GM12878 (cell line): ENCODE data around the gene VIPAS39. TPM values are rescaled to one million over a fixed set of nuclear protein-coding genes. Genes with fewer than 3 reads are reported as not detected.
"Not testable (repeated sequence)": the region's sequence is repeated elsewhere in the genome, so short reads cannot be mapped to it uniquely, and the experiment has no call there.

Source experiments
- ATAC-seq: fragments of 200-7000 bp; cut with Tn5 transposase; 3 replicates; pipeline ENCODE4 v1.9.1; 2020; ENCODE audit warnings: mild to moderate bottlenecking, moderate library complexity
- BruUV-seq: library from RNA; stranded (reverse); fragments of 400-500 nt; replicated peaks from 2 replicates; lab custom pipeline; 2021; lab: Mats Ljungman, UMichigan
- CTCF ChIA-PET: fragments of 300-600 bp; sonication (Branson Sonifier 250); formaldehyde crosslinking; extraction: SDS; loops from one replicate; lab custom pipeline; 2021; ENCODE audit warnings: inconsistent platforms; lab: Yijun Ruan, JAX
- POLR2A ChIA-PET: fragments of 350-600 bp; formaldehyde crosslinking; extraction: SDS; loops from one replicate; lab custom pipeline; 2021; ENCODE audit warnings: inconsistent platforms; lab: Charles Lee
- RAD21 ChIA-PET: fragments of 300-600 bp; sonication (Branson Sonifier 250); formaldehyde crosslinking; loops from one replicate; lab custom pipeline; 2023; ENCODE audit warnings: antibody characterized with exemption; ENCODE audit not compliant: unreplicated experiment; lab: Charles Lee
- SMC1A ChIA-PET: fragments of 300-600 bp; sonication (Branson Sonifier 250); formaldehyde crosslinking; loops from one replicate; lab custom pipeline; 2023; ENCODE audit not compliant: unreplicated experiment, uncharacterized antibody; lab: Charles Lee
- DNase-seq: peaks from one replicate; pipeline ENCODE4 v3.0.0-alpha.2; 2011; ENCODE audit warnings: low read depth, low spot score
- FAIRE-seq: peaks from 3 replicates; lab custom pipeline; 2011; peaks lifted over from hg19 to GRCh38; lab: Jason Lieb, UNC
- H2AFZ ChIP-seq: 2 replicates; pipeline ENCODE4 v1.6.0; 2011; ENCODE audit warnings: low read depth, low read length, control low read depth; ENCODE audit not compliant: control insufficient read depth
- H3K27ac ChIP-seq: 2 replicates; pipeline ENCODE4 v1.5.1; 2011; ENCODE audit warnings: control low read depth; ENCODE audit not compliant: control insufficient read depth, insufficient read depth
- H3K27me3 ChIP-seq, 2 experiments: replicated peaks in 1 of 2; 2 replicates each; pipeline versions ENCODE4 v1.6.0 to v1.6.1; 2011; ENCODE audit warnings: low read length in 1 of 2; ENCODE audit not compliant: control insufficient read depth in 2 of 2, insufficient read depth in 2 of 2
- H3K36me3 ChIP-seq, 2 experiments: 2 replicates each; pipeline ENCODE4 v1.5.1; 2011; ENCODE audit warnings: low read length in 1 of 2; ENCODE audit not compliant: control insufficient read depth in 2 of 2, insufficient read depth in 2 of 2
- H3K4me1 ChIP-seq: 2 replicates; pipeline ENCODE4 v1.6.1; 2011; ENCODE audit warnings: mild to moderate bottlenecking, low read length, moderate library complexity, mixed read lengths; ENCODE audit not compliant: control insufficient read depth, insufficient read depth
- H3K4me2 ChIP-seq: 2 replicates; pipeline ENCODE4 v1.6.0; 2011; ENCODE audit warnings: control low read depth; ENCODE audit not compliant: control insufficient read depth, insufficient read depth
- H3K4me3 ChIP-seq: fragments of 200-600 bp; sonication (generic); 2 replicates; pipeline ENCODE4 v1.5.1; 2016
- H3K79me2 ChIP-seq: 2 replicates; pipeline ENCODE4 v1.6.0; 2011; ENCODE audit warnings: low read length; ENCODE audit not compliant: control insufficient read depth, insufficient read depth
- H3K9ac ChIP-seq: 2 replicates; pipeline ENCODE4 v1.8.0; 2011; ENCODE audit warnings: low read length, control low read depth, mixed read lengths; ENCODE audit not compliant: control insufficient read depth, insufficient read depth
- H3K9me3 ChIP-seq: replicated peaks from 3 replicates; pipeline ENCODE4 v1.5.1; 2011; ENCODE audit warnings: mild to moderate bottlenecking, low read length; ENCODE audit not compliant: control insufficient read depth, insufficient read depth
- H4K20me1 ChIP-seq: 2 replicates; pipeline ENCODE4 v1.6.0; 2011; ENCODE audit not compliant: control insufficient read depth, insufficient read depth
- WGBS: methylation state at CpG from one replicate; pipeline ENCODE4 v1.1.6; 2016; ENCODE audit warnings: low lambda C conversion rate; ENCODE audit not compliant: insufficient replicate concordance, insufficient coverage; ENCODE audit errors: missing lambda C conversion rate; 5-methylcytosine and 5-hydroxymethylcytosine counted together
- in situ Hi-C: fragments of 300-500 bp; cut with MboI; formaldehyde crosslinking; loops from 9 replicates; pipeline ENCODE4 v1.14.3; 2018; ENCODE audit warnings: mixed read lengths
- intact Hi-C: fragments of 100-400 bp; cut with micrococcal nuclease; formaldehyde crosslinking; loops from one replicate; pipeline ENCODE4 v1.14.2; 2022; ENCODE audit not compliant: unreplicated experiment
- polyA plus RNA-seq, 11 experiments: library from polyadenylated mRNA; depleted of rRNA in 4 of 11; unstranded in 6 of 11; stranded (reverse) in 5 of 11; fragments of >200 nt; fragmentation: Nextera tagmentation in 4 of 11; fragmentation: Illumina TruSeq in 1 of 11; extraction: Ambion mirVana in 4 of 11; extraction: Trizol in 1 of 11; gene quantifications; 1 replicate in 1 of 11; 2 replicates in 10 of 11; pipeline versions ENCODE4 v1.2.1 to v1.2.3, GENCODE V29; 2011 to 2016; ENCODE audit warnings: inconsistent platforms in 2 of 11, missing spikeins in 2 of 11, low read depth in 1 of 11
- total RNA-seq, 4 experiments: library from RNA; depleted of rRNA in 3 of 4; stranded (reverse); fragments of >200 nt in 3 of 4; fragmentation: Illumina TruSeq in 1 of 4; extraction: Trizol in 1 of 4; gene quantifications; 2 replicates each; pipeline versions ENCODE4 v1.2.1 to v1.2.3, GENCODE V29; 2013 to 2021

The VIPAS39 gene
- total and polyA plus RNA-seq, 10 of the 15 experiments (the other 5 are each of a cell fraction or from before 2014, with no cell fraction given): 6.7 to 38.8 (median 18.5) TPM

DNA sequence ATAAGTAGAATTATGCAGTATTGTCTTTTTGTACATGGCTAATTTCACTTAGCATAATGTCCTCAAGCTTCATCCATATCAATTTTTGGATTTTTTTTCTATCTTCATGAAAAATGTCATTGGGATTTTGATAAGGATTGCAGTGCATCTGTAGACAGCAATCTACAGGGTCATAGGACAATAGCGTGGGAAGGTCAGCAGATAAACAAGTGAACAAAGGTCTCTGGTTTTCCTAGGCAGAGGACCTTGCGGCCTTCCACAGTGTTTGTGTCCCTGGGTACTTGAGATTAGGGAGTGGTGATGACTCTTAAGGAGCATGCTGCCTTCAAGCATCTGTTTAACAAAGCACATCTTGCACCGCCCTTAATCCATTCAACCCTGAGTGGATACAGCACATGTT is 41.3 kb downstream of the VIPAS39 start:
- intact Hi-C loops, H3K4me2 ChIP-seq, BruUV-seq, FAIRE-seq, RAD21 ChIA-PET, in situ Hi-C loops, H3K27me3 ChIP-seq, H4K20me1 ChIP-seq, H3K9me3 ChIP-seq, H3K4me3 ChIP-seq, ATAC-seq, H3K4me1 ChIP-seq, H2AFZ ChIP-seq, DNase-seq, H3K27ac ChIP-seq, H3K9ac ChIP-seq, POLR2A ChIA-PET, H3K36me3 ChIP-seq, H3K79me2 ChIP-seq, CTCF ChIA-PET: not testable (repeated sequence)
- 95% methylated on average over 2 of the region's 3 CpGs for WGBS
- SMC1A ChIA-PET: interaction anchor here (0.6 kb wide), 1 partner anchor 228 kb away, joined by 3 read pairs; no protein-coding TSS in a partner anchor

DNA sequence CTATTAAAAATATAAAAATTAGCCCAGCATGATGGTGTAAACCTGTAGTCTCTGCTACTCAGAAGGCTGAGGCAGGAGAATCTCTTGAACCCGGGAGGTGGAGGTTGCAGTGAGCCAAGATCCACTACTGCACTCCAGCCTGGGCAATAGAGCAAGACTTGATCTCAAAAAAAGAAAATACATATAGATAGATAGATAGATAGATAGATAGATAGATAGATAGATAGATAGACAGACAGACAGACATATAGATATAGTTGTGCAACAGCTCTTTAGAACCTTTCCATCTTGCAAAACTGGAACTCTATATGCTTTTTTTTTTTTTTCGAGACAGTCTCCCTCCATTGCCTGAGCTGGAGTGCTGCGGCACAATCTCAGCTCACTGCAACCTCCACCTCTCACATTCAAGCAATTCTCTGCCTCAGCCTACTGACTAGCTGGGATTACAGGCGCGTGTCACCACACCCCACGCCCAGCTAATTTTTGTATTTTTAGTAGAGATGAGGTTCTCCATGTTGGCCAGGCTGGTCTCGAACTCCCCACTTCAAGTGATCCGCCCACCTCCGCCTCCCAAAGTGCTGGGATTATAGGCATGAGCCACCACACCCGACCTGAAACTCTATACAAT is 41.9 kb downstream of the VIPAS39 start:
- H3K9ac ChIP-seq, H3K27me3 ChIP-seq, intact Hi-C loops, BruUV-seq, FAIRE-seq, POLR2A ChIA-PET, DNase-seq, H3K79me2 ChIP-seq, CTCF ChIA-PET, H3K4me3 ChIP-seq, in situ Hi-C loops, H3K36me3 ChIP-seq, H3K9me3 ChIP-seq, H3K4me1 ChIP-seq, RAD21 ChIA-PET, ATAC-seq, H3K27ac ChIP-seq, H4K20me1 ChIP-seq, H2AFZ ChIP-seq, H3K4me2 ChIP-seq: not testable (repeated sequence)
- SMC1A ChIA-PET: interaction anchor here (0.6 kb wide), 1 partner anchor 228 kb away, joined by 3 read pairs; no protein-coding TSS in a partner anchor
- 82% methylated on average over 9 of the region's 10 CpGs for WGBS
